ENCODE measurements around the gene CPNE8.
"Not testable (repeated sequence)": the region's sequence is repeated elsewhere in the genome, so short reads cannot be mapped to it uniquely, and the experiment has no call there.

The CPNE8 gene

DNA sequence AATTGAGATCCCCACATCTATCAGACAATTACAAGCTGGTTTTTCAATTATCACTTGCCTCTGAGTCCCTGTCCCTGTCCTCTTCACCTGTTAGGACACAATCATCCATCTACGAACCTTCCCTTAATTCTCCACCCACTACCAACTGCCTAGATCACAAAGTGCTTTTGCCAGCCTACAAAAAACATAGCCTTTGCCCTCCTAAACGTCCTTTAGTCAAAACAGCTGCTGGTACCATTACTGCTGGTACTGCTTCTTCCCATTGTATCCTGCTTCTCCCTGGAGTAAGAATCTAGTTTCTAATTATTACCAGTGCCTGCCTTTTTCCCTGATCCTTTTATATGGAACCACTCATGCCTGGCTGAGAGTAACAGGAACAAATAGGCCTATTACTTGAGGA lies 82.1 kb downstream of the CPNE8 start:
- DNase-seq, result no peak

DNA sequence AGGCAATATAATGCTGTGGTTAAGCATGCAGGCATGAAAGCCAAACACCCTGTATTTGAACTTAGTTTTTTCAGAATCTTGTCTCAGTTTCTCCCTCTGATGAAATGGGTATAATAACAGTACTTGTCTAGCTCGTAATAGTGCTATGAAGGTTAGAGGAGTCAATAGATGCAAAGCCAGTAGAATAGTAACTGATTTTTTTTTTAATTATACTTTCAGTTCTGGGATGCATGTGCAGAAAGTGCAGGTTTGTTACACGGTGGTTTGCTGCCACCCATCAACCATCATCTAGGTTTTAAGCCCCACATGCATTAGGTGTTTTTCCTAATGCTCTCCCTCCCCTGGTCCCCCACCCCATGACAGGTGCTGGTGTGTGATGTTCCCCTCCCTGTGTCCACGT lies 87.4 kb downstream of the CPNE8 start:
- DNase-seq, result no peak

DNA sequence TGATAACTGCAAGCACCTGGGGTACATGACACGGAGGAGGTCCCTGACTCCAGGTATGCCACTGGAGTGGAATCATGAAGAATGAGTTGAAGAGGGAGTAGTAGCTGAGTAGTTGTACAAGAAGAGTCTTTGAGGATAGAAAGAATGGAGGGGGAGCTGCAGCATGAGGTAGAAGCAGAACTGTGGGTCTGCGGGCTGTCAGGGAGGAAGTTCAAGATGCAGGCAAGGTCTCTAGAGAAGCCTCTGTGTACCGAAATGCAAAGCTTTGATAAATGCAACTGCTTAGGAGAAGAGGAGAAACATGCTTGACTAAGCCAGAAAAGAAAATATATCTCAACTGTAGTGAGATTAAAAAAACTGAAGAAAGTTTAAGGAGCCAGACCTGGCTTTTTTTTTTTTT lies 91.5 kb downstream of the CPNE8 start:
- DNase-seq, result no peak

DNA sequence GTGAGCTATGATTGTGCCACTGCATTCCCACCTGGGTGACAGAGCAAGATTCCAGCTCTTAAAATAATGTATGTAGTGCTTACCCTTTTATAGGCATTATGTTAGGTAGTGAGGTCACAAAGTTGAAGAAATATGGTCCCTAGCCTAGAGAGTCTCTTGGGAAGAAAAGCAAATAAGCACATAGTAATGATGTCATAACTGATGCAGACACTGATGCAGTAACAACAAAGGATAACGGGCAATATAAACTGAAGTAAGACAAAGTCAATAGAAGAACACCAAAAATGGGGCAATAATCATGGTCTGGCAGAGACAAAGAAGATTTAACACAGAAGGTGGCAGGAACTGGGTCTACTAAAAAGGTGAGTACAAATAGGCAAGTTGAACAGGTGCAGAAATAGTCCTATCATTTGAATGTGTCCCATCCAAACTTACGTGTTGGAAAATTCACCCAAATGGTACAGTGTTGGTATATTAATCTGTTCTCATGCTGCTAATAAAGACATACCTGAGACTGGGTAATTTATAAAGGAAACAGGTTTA lies 93.5 kb downstream of the CPNE8 start:
- no peak for DNase-seq

GRCh38 chr12:38809832-38810231 lies 95.6 kb downstream of the CPNE8 start:
- no peak for DNase-seq

- no peak for DNase-seq
These were observed 117.3 kb downstream of the CPNE8 start for GRCh38 chr12:38788106-38788505.

GRCh38 chr12:38785381-38785780 lies 120.0 kb downstream of the CPNE8 start:
- DNase-seq, result no peak

- DNase-seq, result no peak
These were observed 122.1 kb downstream of the CPNE8 start for GRCh38 chr12:38783304-38783703.

GRCh38 chr12:38782359-38782758 lies 123.0 kb downstream of the CPNE8 start:
- no peak for DNase-seq

DNA sequence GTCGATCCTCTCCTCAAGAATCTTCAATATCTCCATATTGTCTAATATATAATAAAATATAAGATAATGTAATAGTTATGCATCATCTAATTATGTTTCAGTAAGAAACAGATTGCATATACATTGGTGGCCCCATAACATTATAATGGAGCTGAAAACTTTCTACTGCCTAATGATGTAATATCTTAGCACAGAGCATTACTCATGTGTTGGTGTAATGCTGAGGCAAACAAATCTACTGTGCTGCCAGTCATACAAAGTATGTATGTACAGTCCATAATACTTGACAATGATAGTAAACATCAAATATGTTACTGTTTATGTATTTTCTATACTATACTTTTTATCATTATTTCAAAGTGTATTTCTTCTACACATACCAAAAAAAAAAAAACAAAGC lies 128.7 kb downstream of the CPNE8 start:
- DNase-seq, result no peak

DNA sequence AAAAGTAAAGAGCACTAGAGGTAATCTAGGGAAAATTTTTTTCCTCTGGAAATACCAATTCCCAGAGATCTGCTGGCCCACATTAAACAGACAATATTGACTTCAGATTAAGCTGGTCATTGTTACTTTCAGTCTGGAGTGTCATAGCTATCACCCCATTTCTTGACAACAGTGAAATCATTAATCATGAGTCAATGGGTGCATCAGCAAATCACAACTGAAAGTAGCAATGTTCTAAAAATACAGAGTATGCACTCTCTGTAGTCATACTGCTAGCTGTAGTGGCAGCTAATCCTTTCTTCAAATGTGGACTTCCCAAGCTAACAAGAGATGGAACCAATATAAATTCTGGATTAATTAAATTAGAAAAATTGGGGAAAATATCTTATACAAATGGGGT lies 129.9 kb downstream of the CPNE8 start:
- DNase-seq, result no peak

DNA sequence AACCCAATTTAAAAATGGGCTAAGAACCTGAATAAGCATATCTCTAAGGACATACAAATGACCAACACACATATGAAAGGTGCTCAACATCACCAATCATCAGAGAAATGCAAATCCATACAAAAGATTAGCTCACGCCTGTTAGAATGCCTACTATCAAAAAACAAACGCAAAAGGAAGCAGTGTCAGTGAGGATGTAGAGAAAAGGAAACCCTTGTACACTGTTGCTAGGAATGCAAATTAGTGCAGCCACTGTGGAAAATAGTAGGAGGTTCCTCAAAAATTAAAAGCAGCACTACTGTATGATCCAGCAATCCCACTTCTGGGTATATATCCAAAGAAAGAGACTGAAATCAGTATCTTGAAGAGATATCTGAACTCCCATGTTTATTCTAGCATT lies 133.0 kb downstream of the CPNE8 start:
- DNase-seq, result no peak

DNA sequence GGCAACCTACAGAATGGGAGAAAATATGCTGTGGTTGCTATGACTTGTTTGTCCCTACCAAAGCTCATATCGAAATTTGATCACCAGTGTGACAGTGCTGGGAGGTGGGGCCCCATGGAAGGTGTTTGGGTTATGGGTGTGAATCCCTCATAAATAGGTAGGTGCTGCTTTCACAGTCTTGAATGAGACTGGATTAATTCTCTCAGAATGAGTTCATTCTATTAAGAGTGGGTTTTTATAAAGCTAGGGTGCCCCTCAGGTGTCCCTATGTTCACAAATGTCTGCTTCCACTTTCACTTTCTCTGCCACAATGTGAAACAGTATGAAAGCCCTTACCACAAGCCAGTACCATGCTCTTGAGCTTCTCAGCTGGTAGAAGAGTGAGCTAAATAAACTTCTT lies 133.5 kb downstream of the CPNE8 start:
- no peak for DNase-seq

- no peak for DNase-seq
These were observed 143.6 kb downstream of the CPNE8 start for GRCh38 chr12:38761636-38762342.

DNA sequence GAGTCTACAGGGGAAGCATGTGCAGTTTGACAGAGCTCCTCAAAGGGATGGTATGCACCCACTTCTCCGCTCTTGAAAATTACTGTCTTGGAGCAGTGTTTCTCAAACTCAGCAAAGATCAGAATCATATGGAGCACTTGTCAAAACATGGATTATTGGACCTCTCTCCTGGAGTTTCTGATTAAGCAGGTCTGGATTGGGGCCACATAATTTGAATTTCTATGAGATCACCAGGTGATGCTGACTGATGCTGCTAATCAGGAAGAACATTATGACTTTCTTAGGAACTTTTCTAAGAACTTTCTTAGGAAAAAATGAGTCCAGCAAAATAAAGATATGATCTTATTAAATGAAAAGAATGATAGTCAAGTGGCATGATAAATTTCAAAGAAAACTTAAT lies 144.3 kb downstream of the CPNE8 start:
- no peak for DNase-seq

DNA sequence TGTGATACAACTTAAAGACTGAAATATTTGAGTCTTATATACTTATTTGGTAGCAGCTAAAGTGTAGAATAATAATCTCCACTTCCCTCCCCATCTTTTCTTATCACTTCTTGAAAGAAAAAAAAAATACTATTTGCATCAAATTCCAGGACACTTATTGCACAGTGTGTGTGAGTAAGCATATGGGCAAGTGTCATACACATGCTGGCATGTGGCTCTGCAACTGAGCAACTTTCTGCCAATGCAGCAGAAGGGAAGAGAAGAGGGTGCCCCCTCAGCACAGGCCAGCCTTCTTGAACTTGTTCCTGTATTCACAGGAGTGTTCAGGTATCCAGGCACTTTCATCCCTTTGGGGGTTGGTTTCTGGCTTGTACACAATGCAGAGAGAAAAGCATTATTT lies 145.8 kb downstream of the CPNE8 start:
- no peak for DNase-seq

DNA sequence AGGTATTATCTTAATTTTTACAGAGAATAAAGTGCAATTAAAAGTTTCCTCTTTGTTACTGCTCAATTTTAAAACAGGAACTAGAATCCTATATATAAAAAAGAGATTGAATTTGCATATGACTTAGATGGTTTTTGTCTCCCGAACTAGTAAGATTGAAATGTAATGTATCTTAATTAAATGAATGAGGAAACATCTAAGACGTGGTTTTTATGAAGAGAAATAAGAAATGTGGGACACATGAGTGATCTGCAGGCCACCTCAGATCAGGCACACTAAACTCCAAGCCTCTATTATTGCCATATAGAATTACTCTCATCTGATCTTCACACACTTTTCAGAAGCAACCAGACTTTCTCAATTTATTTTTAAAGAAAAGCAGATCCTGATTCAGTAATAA lies 158.6 kb downstream of the CPNE8 start:
- DNase-seq, result no peak

- no peak for DNase-seq
These were observed 159.8 kb downstream of the CPNE8 start for GRCh38 chr12:38745601-38746000.

GRCh38 chr12:38744041-38744440 lies 161.3 kb downstream of the CPNE8 start:
- no peak for DNase-seq

GRCh38 chr12:38742496-38742895 lies 162.9 kb downstream of the CPNE8 start:
- DNase-seq, result not testable (repeated sequence)

DNA sequence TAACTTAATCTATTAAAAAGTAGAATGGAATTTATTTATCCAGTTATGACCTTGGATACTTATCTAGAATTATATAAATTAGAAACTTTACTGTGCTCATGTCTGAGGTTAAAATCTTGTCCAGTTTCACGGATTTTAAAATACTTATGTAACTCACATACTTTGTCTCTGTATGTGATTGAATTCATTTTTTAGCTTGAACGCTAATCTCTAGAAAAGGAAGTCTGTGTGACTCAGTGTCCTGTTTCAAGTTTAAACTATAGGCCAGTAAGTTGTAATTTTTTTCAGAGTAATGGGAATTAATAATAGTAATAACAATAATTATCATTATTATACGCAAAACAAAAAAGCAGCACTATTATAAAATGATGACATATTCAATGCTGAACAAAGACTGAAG lies 168.6 kb downstream of the CPNE8 start:
- DNase-seq, result no peak

DNA sequence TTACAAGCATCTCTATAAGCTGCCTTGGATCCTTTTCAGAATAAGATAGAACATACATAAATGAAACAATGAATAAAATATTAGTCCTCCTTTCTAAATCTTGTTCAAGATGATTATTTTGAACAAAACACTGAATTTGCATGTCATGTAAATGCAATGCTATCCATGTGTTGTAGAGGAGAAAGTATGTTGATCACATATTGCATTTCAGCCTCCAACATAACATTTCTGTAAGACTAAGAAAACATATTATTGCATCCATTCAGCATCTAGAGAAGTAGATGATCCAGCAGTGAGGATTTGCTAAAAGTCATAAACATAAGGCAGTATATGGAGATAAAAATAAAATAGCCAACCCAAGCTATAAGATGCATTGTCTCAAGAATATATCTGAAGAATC lies 172.6 kb downstream of the CPNE8 start:
- DNase-seq, result no peak

DNA sequence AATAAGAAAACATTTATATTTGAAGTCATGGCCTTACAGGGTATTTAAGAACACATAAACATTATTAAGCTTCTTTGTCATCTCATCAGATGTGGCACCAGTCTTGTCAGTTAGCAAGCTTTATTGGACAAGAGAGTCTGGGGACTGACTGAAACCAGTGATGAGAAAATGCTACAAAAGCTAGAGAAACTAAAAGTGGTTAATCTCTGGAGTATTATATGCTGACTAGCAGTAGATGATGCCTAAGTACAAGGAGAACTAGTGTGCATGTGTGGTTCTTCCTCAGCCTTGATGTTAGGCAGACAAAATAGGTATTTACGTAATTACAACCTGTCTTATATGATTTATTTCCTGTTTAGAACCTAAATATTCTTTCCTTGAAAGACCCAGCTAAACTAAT lies 176.5 kb downstream of the CPNE8 start:
- no peak for DNase-seq

DNA sequence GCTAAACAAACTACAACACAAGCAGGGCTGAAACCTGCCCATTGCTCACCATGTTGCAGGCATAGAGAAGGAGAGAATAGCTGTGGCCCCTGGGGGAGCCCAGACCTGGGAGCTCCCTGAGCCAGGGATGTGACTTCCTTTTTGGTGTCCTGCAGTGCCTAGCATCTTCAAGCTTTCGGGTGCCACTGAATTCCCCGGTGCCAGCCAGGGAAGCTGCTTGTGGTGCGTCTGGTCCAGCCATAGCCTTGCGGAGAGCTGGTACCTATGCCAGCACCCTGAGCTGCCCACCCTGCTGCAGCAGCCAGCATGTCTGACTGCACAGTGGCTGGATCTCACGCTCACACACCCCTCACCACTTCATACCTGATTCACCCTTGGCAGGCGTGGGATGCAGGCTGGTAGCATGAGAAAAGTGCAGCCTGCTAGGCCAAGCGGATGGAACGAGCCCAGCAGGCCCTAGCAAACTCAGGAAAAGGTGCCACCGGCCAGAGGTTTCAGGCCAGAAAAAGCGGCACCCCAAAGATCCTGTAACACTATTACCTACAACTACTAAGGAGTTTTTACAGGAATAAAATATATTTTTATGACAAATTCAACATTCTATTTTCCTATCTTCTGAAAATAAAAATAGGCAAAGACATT lies 183.7 kb downstream of the CPNE8 start:
- no peak for DNase-seq

DNA sequence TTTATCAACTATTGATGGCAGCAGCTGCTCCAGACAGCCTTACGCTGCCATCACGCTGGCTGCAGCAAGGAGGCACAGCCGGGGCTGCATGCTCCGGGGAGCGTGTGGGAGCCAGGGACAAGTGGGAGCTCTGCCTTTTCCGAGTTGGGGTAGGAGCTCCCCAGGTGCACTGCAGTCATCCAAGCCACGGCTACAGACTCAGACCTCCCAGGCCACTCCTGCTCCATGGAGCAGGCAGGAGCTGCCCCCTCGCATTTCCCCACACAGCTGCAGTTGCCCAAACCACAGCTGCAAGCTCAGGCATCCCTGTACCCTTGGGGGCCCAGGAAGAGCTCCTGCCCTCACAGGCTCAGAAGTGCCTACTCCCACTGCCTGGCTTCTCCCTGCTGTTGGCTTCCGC lies 184.7 kb downstream of the CPNE8 start:
- no peak for DNase-seq

Data from femur (tissue), 1 donor.